Memory B cell (primary cell): Measurements from ENCODE around the gene GLI1.
A peak's percentile ranks its signal among the peaks of the same experiment; 100 is the strongest.
"Not testable (repeated sequence)": the region's sequence is repeated elsewhere in the genome, so short reads cannot be mapped to it uniquely, and the experiment has no call there.

ENCODE experiments used
- ATAC-seq: fragments of 150-1000 bp; cut with Tn5 transposase; 2 replicates; pipeline ENCODE4 v1.10.0; 2021; ENCODE audit warnings: low read depth, mild to moderate bottlenecking, moderate library complexity
- DNase-seq, 2 donors: peaks; one replicate each; pipeline ENCODE4 v3.0.0; 2022; ENCODE audit warnings: low spot score in 2 of 2
- H3K27ac Mint-ChIP-seq: one replicate; pipeline ENCODE4 v1.8.0; 2022; ENCODE audit warnings: mild to moderate bottlenecking, moderate library complexity, mixed read lengths
- H3K27me3 Mint-ChIP-seq: one replicate; pipeline ENCODE4 v1.8.0; 2022; ENCODE audit warnings: mixed read lengths
- H3K36me3 Mint-ChIP-seq: one replicate; pipeline ENCODE4 v1.8.0; 2022; ENCODE audit warnings: mild to moderate bottlenecking, mixed read lengths
- H3K4me1 Mint-ChIP-seq: one replicate; pipeline ENCODE4 v1.8.0; 2022; ENCODE audit warnings: mixed read lengths
- H3K4me3 Mint-ChIP-seq: one replicate; pipeline ENCODE4 v1.8.0; 2022; ENCODE audit warnings: mild to moderate bottlenecking, moderate library complexity, mixed read lengths
- H3K9me3 Mint-ChIP-seq: one replicate; pipeline ENCODE4 v1.8.0; 2022; ENCODE audit warnings: mixed read lengths

The GLI1 gene

DNA sequence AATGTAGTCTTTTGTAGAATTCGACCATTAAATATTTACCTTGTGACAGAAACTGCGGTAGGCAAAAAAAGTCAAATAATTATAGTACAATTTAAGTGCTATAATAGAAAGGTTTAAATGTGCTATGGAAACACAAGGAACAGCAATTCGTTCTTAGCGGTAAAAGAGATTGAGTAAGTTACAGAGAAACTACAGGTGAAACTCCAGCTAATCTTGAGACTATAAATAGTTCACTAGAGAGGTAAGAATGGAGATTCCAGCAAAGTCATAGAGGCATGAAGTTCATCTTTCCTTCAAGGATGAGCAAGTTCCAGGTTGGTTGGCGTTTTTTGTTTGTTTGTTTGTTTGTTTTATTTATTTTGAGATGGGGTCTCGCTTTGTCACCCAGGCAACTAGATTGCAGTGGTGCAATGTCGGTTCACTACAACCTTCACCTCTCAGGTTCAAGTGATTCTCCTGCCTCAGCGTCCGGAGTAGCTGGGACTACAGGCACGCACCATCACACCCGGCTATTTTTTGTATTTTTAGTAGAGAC is 27.9 kb upstream of the GLI1 start:
- Mint-ChIP-seq H3K9me3 (no peaks in the 10 kb centered on the region), H3K27me3 (no peaks in the 10 kb centered on the region), H3K36me3 (no peaks in the 10 kb centered on the region), H3K27ac (peak overlapping the region; percentile 99), H3K4me1 (peaks cover 21% of the 10 kb centered on the region), H3K4me3 (peak overlapping the region; percentile 90)
- no peak for DNase-seq
- ATAC-seq = no peak

GRCh38 chr12:57433370-57433769 is 26.2 kb upstream of the GLI1 start:
- no peak overlapping the region for H3K27ac Mint-ChIP-seq
- ATAC-seq (no peak), DNase-seq (no peak)
- no peaks in the 10 kb centered on the region for H3K9me3 Mint-ChIP-seq
- H3K4me1 Mint-ChIP-seq = peaks cover 13% of the 10 kb centered on the region
- H3K27me3 Mint-ChIP-seq = no peaks in the 10 kb centered on the region
- H3K36me3 Mint-ChIP-seq = no peaks in the 10 kb centered on the region
- H3K4me3 Mint-ChIP-seq = no peak overlapping the region

DNA sequence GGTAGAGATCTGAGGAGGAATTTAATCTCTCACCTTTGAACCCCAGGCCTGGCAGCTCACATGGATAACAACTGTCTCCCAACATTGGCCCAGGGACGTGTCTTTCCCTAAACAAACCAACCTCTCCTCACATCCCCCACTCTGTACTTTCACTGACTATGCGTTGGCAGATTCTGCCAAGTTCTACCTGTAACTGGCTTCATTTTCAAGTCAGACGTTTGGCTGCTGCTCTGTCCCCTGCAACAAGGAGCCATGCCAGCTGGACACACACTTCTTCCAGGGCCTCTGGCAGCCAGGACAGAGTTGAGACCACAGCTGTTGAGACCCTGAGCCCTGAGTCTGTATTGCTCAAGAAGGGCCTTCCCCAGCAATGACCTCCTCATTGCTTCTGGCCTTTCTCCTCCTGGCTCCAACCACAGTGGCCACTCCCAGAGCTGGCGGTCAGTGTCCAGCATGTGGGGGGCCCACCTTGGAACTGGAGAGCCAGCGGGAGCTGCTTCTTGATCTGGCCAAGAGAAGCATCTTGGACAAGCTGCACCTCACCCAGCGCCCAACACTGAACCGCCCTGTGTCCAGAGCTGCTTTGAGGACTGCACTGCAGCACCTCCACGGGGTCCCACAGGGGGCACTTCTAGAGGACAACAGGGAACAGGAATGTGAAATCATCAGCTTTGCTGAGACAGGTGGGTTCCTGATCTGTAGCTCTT is 24.9 kb upstream of the GLI1 start, which contains the start of gene INHBC:
TSS of gene INHBC (plus strand) at position 268 of the 707 bp plus-strand sequence. CDS start at position 371, 103 bp downstream.
- no peak within 1 kb of the TSS for H3K4me3 Mint-ChIP-seq

DNA sequence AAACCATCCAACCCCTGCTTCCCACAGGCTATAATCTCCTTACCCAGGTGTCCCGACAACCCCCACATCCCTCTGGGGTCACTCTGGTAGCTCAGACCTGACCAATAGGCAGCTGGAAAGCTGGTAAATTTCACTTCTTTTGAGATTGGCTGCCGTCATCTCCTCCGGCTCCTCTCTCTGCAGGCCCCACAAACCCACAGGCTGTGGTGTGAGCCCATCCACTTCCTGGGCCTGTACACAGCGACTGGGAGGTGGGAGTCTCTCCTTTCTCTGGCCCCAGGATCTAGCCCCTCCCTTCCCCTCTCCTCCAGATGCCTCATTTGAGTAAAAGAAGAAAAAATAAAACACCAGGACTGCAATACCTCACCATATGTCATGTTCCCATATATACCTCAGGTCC is 24.3 kb upstream of the GLI1 start:
- no peaks in the 10 kb centered on the region for H3K36me3 Mint-ChIP-seq
- no peaks in the 10 kb centered on the region for H3K9me3 Mint-ChIP-seq
- no peak overlapping the region for H3K4me3 Mint-ChIP-seq
- ATAC-seq = no peak
- peaks cover 8% of the 10 kb centered on the region for H3K4me1 Mint-ChIP-seq
- H3K27me3 Mint-ChIP-seq = no peaks in the 10 kb centered on the region
- no peak for DNase-seq
- H3K27ac Mint-ChIP-seq = no peak overlapping the region

More for the DNA sequence above, 24.9 kb upstream of the GLI1 start, which contains the start of gene INHBC:
- Mint-ChIP-seq H3K36me3 (no peaks in the 10 kb centered on the region), H3K9me3 (no peaks in the 10 kb centered on the region), H3K27ac (no peak within 1 kb of the TSS), H3K27me3 (no peaks in the 10 kb centered on the region), H3K4me1 (peaks cover 13% of the 10 kb centered on the region)
- DNase-seq (no peak), ATAC-seq (no peak)

DNA sequence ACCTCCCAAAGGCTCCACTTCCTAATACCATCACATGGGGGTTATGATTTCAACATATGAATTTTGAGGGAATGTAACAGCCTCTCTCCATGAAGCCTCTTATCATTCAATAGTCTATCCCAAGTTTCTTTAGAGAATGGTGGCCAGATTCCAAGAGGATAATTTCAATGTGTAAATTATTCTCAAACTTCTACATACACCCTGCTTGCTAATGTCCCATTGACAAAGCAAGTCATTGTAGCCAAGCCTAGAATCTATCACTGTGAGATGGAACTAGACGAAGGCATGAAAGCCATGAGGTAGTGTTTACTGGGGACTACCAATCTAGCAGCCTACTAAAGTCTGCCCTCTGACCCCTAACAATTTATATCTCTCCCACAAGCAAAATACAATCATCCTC is 21.2 kb upstream of the GLI1 start:
- H3K4me3 Mint-ChIP-seq = no peak overlapping the region
- peaks cover 7% of the 10 kb centered on the region for H3K9me3 Mint-ChIP-seq
- no peak overlapping the region for H3K27ac Mint-ChIP-seq
- DNase-seq (no peak), ATAC-seq (no peak)
- H3K27me3 Mint-ChIP-seq = peaks cover 8% of the 10 kb centered on the region
- H3K36me3 Mint-ChIP-seq = peaks cover 2% of the 10 kb centered on the region
- H3K4me1 Mint-ChIP-seq = no peaks in the 10 kb centered on the region

DNA sequence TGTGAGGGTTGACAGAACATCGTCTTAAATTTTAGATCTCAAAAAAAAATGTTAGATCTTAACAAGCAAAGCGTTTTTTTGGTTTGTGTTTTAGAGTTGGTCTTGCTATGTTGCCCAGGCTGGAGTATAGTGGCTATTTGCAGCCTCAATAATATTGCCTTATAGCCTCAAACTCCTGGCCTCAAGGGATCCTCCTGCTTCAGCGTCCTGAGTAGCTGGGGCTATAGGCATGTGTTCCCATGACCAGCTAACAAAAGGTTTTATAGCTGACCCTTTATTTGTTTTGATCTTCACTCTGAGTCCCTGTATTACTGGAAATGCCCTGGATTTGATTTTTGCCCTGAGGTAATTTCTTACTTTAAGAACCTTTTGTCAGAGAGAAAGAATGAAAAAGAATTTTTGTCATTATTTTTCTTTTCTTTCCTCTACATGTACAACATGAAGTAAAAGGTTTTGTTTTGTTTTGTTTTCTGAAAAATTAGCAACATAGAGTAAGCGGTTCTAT is 19.8 kb upstream of the GLI1 start:
- H3K4me3 Mint-ChIP-seq = no peak overlapping the region

DNA sequence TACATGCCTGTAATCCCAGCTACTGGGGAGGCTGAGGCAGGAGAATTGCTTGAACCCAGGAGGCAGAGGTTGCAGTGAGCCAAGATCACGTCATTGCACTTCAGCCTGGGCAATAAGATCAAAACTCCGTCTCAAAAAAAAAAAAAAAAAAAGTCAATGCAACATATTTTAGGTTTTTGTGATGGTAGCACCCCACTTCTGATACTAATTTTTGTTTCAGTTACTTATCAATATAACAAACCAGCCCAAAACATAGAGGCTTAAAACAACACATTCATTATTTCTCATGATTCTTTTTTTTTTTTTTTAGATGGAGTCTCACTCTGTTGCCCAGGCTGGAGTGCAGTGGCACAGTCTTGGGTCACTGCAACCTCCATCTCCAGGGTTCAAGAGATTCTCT is 18.2 kb upstream of the GLI1 start:
- H3K27me3 Mint-ChIP-seq, H3K4me3 Mint-ChIP-seq, DNase-seq, H3K9me3 Mint-ChIP-seq, H3K27ac Mint-ChIP-seq, ATAC-seq, H3K4me1 Mint-ChIP-seq, H3K36me3 Mint-ChIP-seq: not testable (repeated sequence)

More for the DNA sequence above, 19.8 kb upstream of the GLI1 start:
- H3K9me3 Mint-ChIP-seq = peaks cover 7% of the 10 kb centered on the region
- H3K36me3 Mint-ChIP-seq = peaks cover 2% of the 10 kb centered on the region
- H3K27ac Mint-ChIP-seq = no peak overlapping the region
- no peaks in the 10 kb centered on the region for H3K4me1 Mint-ChIP-seq
- ATAC-seq (no peak), DNase-seq (no peak)
- H3K27me3 Mint-ChIP-seq = peaks cover 8% of the 10 kb centered on the region

DNA sequence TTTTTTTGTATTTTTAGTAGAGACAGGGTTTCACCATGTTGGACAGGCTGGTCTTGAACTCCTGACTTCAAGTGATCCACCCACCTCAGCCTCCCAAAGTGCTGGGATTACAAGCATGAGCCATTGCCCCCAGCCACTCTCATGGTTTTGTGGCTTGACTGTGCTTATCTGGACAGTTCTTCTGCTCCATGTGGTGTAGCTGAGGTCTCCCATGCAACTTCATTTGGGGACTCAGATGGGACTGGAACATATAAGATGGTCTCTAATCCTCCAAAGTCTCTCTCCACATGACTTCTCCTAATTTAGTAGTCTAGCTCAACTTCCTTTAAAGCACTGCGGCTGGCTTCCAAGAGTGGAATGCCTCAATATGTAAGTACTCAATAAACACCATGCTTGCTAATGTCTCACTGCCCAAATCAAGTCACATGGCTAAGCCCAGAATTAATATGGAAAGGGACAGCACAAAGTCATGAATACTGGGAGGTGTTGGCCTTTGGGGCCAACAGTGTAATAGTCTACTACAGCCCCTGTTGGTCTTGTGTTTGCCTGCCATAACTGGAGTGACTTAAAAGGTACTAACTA is 17.6 kb upstream of the GLI1 start:
- Mint-ChIP-seq H3K36me3 (peaks cover 2% of the 10 kb centered on the region), H3K4me3 (no peak overlapping the region), H3K4me1 (no peaks in the 10 kb centered on the region), H3K9me3 (peaks cover 7% of the 10 kb centered on the region), H3K27me3 (peaks cover 8% of the 10 kb centered on the region), H3K27ac (no peak overlapping the region)
- ATAC-seq = no peak
- no peak for DNase-seq

- ATAC-seq, H3K27ac Mint-ChIP-seq, H3K27me3 Mint-ChIP-seq, H3K4me1 Mint-ChIP-seq, H3K36me3 Mint-ChIP-seq, H3K9me3 Mint-ChIP-seq, H3K4me3 Mint-ChIP-seq, DNase-seq: not testable (repeated sequence)
Observed at GRCh38 chr12:57444337-57444736, 15.2 kb upstream of the GLI1 start.

- Mint-ChIP-seq H3K4me1 (no peaks in the 10 kb centered on the region), H3K27ac (no peak overlapping the region)
Observed at GRCh38 chr12:57444744-57445143, 14.8 kb upstream of the GLI1 start.

GRCh38 chr12:57446292-57446960 is 13.2 kb upstream of the GLI1 start:
- Mint-ChIP-seq H3K27me3 (peaks cover 4% of the 10 kb centered on the region), H3K4me3 (no peak overlapping the region), H3K27ac (no peak overlapping the region), H3K9me3 (peaks cover 5% of the 10 kb centered on the region), H3K36me3 (peaks cover 2% of the 10 kb centered on the region), H3K4me1 (no peaks in the 10 kb centered on the region)
- ATAC-seq (no peak), DNase-seq (no peak)

More at GRCh38 chr12:57444744-57445143, 14.8 kb upstream of the GLI1 start:
- H3K9me3 Mint-ChIP-seq = peaks cover 7% of the 10 kb centered on the region
- ATAC-seq (no peak), DNase-seq (no peak)
- no peak overlapping the region for H3K4me3 Mint-ChIP-seq
- peaks cover 2% of the 10 kb centered on the region for H3K36me3 Mint-ChIP-seq
- peaks cover 8% of the 10 kb centered on the region for H3K27me3 Mint-ChIP-seq

GRCh38 chr12:57448669-57449068 is 10.9 kb upstream of the GLI1 start:
- Mint-ChIP-seq H3K27ac (no peak overlapping the region), H3K36me3 (no peaks in the 10 kb centered on the region), H3K27me3 (peaks cover 1% of the 10 kb centered on the region), H3K4me3 (no peak overlapping the region), H3K9me3 (no peaks in the 10 kb centered on the region), H3K4me1 (peaks cover 2% of the 10 kb centered on the region)
- ATAC-seq (no peak), DNase-seq (no peak)

DNA sequence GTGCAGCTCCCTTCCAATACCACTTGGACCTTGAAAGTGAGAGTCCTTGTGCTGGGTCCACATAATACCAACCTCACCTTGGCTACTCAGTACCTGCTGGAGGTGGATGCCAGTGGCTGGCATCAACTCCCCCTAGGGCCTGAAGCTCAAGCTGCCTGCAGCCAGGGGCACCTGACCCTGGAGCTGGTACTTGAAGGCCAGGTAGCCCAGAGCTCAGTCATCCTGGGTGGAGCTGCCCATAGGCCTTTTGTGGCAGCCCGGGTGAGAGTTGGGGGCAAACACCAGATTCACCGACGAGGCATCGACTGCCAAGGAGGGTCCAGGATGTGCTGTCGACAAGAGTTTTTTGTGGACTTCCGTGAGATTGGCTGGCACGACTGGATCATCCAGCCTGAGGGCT is 10.2 kb upstream of the GLI1 start:
- peaks cover 1% of the 10 kb centered on the region for H3K27me3 Mint-ChIP-seq
- no peak for ATAC-seq
- H3K36me3 Mint-ChIP-seq = no peaks in the 10 kb centered on the region
- no peak overlapping the region for H3K4me3 Mint-ChIP-seq
- H3K27ac Mint-ChIP-seq = no peak overlapping the region
- H3K9me3 Mint-ChIP-seq = no peaks in the 10 kb centered on the region
- peaks cover 2% of the 10 kb centered on the region for H3K4me1 Mint-ChIP-seq
- no peak for DNase-seq

DNA sequence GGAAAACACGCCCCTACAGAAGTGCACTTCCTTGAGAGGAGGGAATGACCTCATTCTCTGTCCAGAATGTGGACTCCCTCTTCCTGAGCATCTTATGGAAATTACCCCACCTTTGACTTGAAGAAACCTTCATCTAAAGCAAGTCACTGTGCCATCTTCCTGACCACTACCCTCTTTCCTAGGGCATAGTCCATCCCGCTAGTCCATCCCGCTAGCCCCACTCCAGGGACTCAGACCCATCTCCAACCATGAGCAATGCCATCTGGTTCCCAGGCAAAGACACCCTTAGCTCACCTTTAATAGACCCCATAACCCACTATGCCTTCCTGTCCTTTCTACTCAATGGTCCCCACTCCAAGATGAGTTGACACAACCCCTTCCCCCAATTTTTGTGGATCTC is 9.5 kb upstream of the GLI1 start:
- H3K27ac Mint-ChIP-seq = no peak overlapping the region
- no peaks in the 10 kb centered on the region for H3K9me3 Mint-ChIP-seq
- peaks cover 1% of the 10 kb centered on the region for H3K27me3 Mint-ChIP-seq
- DNase-seq = no peak
- ATAC-seq = no peak
- no peak overlapping the region for H3K4me3 Mint-ChIP-seq
- no peaks in the 10 kb centered on the region for H3K36me3 Mint-ChIP-seq
- peaks cover 2% of the 10 kb centered on the region for H3K4me1 Mint-ChIP-seq
